Body of pancreas (tissue), 4 donors: ENCODE results near the gene CLIC3.

ENCODE experiments used
- CTCF ChIP-seq, 7 experiments: fragments of 450-650 bp in 4 of 7; fragments of 200-600 bp in 3 of 7; sonication (generic) in 3 of 7; IDR thresholded peaks; one replicate each; pipeline ENCODE4 v1.5.1; 2016 to 2019; ENCODE audit warnings: antibody characterized with exemption in 7 of 7
- POLR2A ChIP-seq, 3 donors: fragments of 450-650 bp; IDR thresholded peaks; one replicate each; pipeline ENCODE4 v1.6.1; 2016; ENCODE audit warnings: antibody characterized with exemption in 3 of 3, mild to moderate bottlenecking in 2 of 3

DNA sequence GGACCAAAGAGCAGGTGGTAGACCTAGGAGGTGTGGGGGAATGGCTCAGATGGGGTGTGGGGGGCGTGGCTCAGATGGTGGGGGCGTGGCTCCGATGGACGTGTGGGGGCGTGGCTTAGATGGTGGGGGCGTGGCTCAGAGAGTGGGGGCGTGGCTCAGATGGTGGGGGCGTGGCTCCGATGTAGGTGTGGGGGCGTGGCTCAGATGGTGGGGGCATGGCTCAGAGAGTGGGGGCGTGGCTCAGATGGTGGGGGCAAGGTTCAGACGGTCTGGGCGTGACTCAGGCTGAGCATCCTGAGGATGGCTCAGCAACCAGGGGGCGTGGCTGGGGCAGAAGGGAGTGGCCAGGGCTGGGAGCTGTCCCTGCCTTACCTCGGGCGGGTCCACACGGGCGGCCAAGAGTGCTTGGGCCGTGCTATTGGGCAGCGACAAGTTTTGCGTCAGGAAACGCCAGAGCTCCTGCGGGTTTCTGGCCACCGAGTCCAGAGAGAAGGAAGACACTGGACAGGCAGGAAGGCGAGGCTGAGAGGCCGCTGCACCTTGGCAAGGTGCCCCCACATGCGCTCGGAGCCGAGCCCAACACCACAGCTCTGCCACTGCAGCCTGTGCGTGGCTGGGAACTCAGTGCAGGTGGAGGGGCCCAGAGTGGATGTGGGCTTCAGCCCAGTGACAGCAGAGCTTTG, 25.8 kb upstream of the CLIC3 start:
- TF ChIP-seq CTCF (IDR thresholded peaks at IDR 0.05) (no peak), POLR2A (IDR thresholded peaks at IDR 0.05) (no peak)
